ENCODE measurements around the gene ITGA11. TPM values are rescaled to one million over a fixed set of nuclear protein-coding genes. Genes with fewer than 3 reads are reported as not detected.

ITGA11 gene
- total RNA-seq, 3 donors from 2014 or later = 7.8 to 8.5 (median 7.9) TPM

- Histone ChIP-seq H3K27me3 (no peaks in the 10 kb centered on the region), H3K9me3 (no peaks in the 10 kb centered on the region), H3K36me3 (no peaks in the 10 kb centered on the region), H3K4me1 (peaks cover 2 to 4% of the 10 kb centered on the region in 2 donors), H3K27ac (no peak overlapping the region), H3K4me3 (no peak overlapping the region)
- TF ChIP-seq POLR2A (IDR thresholded peaks at IDR 0.05) = no peak
- TF ChIP-seq, protein P1, sequence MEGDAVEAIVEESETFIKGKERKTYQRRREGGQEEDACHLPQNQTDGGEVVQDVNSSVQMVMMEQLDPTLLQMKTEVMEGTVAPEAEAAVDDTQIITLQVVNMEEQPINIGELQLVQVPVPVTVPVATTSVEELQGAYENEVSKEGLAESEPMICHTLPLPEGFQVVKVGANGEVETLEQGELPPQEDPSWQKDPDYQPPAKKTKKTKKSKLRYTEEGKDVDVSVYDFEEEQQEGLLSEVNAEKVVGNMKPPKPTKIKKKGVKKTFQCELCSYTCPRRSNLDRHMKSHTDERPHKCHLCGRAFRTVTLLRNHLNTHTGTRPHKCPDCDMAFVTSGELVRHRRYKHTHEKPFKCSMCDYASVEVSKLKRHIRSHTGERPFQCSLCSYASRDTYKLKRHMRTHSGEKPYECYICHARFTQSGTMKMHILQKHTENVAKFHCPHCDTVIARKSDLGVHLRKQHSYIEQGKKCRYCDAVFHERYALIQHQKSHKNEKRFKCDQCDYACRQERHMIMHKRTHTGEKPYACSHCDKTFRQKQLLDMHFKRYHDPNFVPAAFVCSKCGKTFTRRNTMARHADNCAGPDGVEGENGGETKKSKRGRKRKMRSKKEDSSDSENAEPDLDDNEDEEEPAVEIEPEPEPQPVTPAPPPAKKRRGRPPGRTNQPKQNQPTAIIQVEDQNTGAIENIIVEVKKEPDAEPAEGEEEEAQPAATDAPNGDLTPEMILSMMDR (IDR thresholded peaks at IDR 0.05) = no peak
- TF ChIP-seq POLR2AphosphoS5 (IDR thresholded peaks at IDR 0.05) = no peak
- intact Hi-C loops (cut with DNase I; ENCODE audit: low total_unique reads) = no loop called here
- peak in 1 of 2 donors; percentile 16 for DNase-seq (ENCODE audit: low spot score in 2 of 2)
These were observed 127.2 kb downstream of the ITGA11 start for GRCh38 chr15:68304589-68305337.

- Histone ChIP-seq H3K4me1 (peaks cover 5 to 6% of the 10 kb centered on the region in 2 donors), H3K27ac (peak overlapping the region in 1 of 2 donors; percentile 25), H3K9me3 (no peaks in the 10 kb centered on the region), H3K4me3 (no peak overlapping the region), H3K27me3 (no peaks in the 10 kb centered on the region), H3K36me3 (no peaks in the 10 kb centered on the region)
- TF ChIP-seq POLR2A (IDR thresholded peaks at IDR 0.05) = no peak
- TF ChIP-seq, protein P1 (IDR thresholded peaks at IDR 0.05) = no peak
- TF ChIP-seq POLR2AphosphoS5 (IDR thresholded peaks at IDR 0.05) = no peak
- DNase-seq (ENCODE audit: low spot score in 2 of 2) = peak in 1 of 2 donors; percentile 15
- intact Hi-C loops (cut with DNase I; ENCODE audit: low total_unique reads) = no loop called here
These were observed 128.2 kb downstream of the ITGA11 start for GRCh38 chr15:68303560-68304436.

- DNase-seq (ENCODE audit: low spot score in 2 of 2) = peak in 1 of 2 donors; percentile 13
- peaks cover 5 to 6% of the 10 kb centered on the region in 2 donors for H3K4me1 ChIP-seq
- no peaks in the 10 kb centered on the region for H3K9me3 ChIP-seq
- TF ChIP-seq, protein P1 (IDR thresholded peaks at IDR 0.05) = no peak
- TF ChIP-seq POLR2A (IDR thresholded peaks at IDR 0.05) = no peak
- no peak for TF ChIP-seq POLR2AphosphoS5 (IDR thresholded peaks at IDR 0.05)
- H3K27me3 ChIP-seq = no peaks in the 10 kb centered on the region
- no peak overlapping the region for H3K4me3 ChIP-seq
- H3K27ac ChIP-seq = peak overlapping the region in 1 of 2 donors; percentile 2
- H3K36me3 ChIP-seq = no peaks in the 10 kb centered on the region
- intact Hi-C loops (cut with DNase I; ENCODE audit: low total_unique reads) = no loop called here
These were observed 128.8 kb downstream of the ITGA11 start for GRCh38 chr15:68303134-68303533.

DNA sequence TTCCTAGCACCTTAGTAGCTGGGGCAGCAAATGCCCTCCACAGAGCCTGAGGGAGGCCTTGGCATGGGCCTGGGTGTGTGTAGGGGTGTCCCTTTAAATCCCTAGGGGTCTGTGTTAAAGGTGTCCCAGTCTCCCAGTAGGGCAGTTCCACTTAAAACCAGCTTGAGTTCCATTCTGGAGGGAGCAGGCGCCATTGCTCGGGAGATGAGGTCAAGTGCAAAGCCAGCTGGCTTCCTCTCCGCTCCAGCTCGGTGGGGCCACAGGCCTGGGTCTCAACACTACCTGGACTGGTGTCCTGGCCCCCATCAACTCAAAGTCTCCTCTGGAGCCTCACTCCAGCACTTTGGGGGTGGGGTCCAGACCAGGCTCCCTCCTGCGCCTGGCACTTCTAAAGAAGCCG, 129.2 kb downstream of the ITGA11 start:
- Histone ChIP-seq H3K4me1 (peaks cover 5 to 6% of the 10 kb centered on the region in 2 donors), H3K27me3 (no peaks in the 10 kb centered on the region), H3K27ac (peak overlapping the region in 1 of 2 donors; percentile 2), H3K36me3 (no peaks in the 10 kb centered on the region), H3K9me3 (no peaks in the 10 kb centered on the region), H3K4me3 (no peak overlapping the region)
- intact Hi-C loops (cut with DNase I; ENCODE audit: low total_unique reads) = no loop called here
- no peak for TF ChIP-seq POLR2AphosphoS5 (IDR thresholded peaks at IDR 0.05)
- TF ChIP-seq, protein P1 (IDR thresholded peaks at IDR 0.05) = no peak
- TF ChIP-seq POLR2A (IDR thresholded peaks at IDR 0.05) = no peak
- peak in 1 of 2 donors; percentile 15 for DNase-seq (ENCODE audit: low spot score in 2 of 2)

All from breast epithelium (tissue), 4 donors.